22Rv1 (cell line): Measurements from ENCODE around the gene PNPLA7.
"Not testable (repeated sequence)": the region's sequence is repeated elsewhere in the genome, so short reads cannot be mapped to it uniquely, and the experiment has no call there.

Experiments used
- H3K27ac ChIP-seq: fragments of 450-650 bp; 2 replicates; pipeline ENCODE4 v1.5.1; 2017
- CTCF ChIP-seq: fragments of 450-650 bp; IDR thresholded peaks from 2 replicates; pipeline ENCODE4 v1.5.1; 2017; ENCODE audit warnings: mild to moderate bottlenecking
- ZFX ChIP-seq: fragments of 450-650 bp; IDR thresholded peaks from 2 replicates; pipeline ENCODE4 v1.6.1; 2017; ENCODE audit warnings: antibody characterized with exemption, borderline replicate concordance

Gene PNPLA7

GRCh38 chr9:137514691-137515337, 35.4 kb downstream of the PNPLA7 start:
- no peak for TF ChIP-seq ZFX
- TF ChIP-seq CTCF, result no peak
- H3K27ac ChIP-seq, result no peak overlapping the region

- not testable (repeated sequence) for H3K27ac ChIP-seq
Measured at GRCh38 chr9:137513801-137514570, 36.2 kb downstream of the PNPLA7 start.

DNA sequence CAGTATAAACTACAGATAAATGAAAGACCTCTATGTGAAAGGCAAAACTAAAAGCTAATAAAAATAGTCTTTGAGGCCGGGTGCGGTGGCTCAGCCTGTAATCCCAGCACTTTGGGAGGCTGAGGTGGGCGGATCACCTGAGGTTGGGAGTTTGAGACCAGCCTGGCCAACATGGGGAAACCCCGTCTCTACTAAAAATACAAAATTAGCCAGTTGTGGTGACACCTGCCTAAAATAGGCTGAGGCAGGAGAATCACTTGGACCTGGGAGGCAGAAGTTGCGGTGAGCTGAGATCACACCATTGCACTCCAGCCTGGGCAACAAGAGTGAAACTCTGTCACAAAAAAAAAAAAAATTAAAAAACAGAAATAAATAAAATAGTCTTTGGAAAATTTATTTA, 37.1 kb downstream of the PNPLA7 start:
- H3K27ac ChIP-seq, result not testable (repeated sequence)

- no peak overlapping the region for H3K27ac ChIP-seq
- TF ChIP-seq CTCF, result no peak
- TF ChIP-seq ZFX, result no peak
Measured at GRCh38 chr9:137511758-137512463, 38.3 kb downstream of the PNPLA7 start.

DNA sequence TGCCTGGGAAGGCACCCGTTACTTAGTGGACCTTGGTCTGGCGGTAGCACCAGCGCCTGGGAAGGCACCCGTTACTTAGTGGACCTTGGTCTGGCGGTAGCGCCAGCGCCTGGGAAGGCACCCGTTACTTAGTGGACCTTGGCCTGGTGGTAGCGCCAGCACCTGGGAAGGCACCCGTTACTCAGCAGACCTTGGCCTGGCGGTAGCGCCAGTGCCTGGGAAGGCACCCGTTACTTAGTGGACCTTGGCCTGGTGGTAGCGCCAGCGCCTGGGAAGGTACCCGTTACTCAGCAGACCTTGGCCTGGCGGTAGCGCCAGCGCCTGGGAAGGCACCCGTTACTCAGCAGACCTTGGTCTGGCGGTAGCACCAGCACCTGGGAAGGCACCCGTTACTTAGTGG, 39.1 kb downstream of the PNPLA7 start:
- not testable (repeated sequence) for H3K27ac ChIP-seq

- TF ChIP-seq CTCF, result no peak
- TF ChIP-seq ZFX, result no peak
Measured at GRCh38 chr9:137509198-137509597, 41.0 kb downstream of the PNPLA7 start.

GRCh38 chr9:137506702-137507171, 43.5 kb downstream of the PNPLA7 start:
- no peak overlapping the region for H3K27ac ChIP-seq
- TF ChIP-seq CTCF (no peak), ZFX (no peak)

More at GRCh38 chr9:137509198-137509597, 41.0 kb downstream of the PNPLA7 start:
- no peak overlapping the region for H3K27ac ChIP-seq

GRCh38 chr9:137506274-137506673, 43.9 kb downstream of the PNPLA7 start:
- H3K27ac ChIP-seq, result no peak overlapping the region
- TF ChIP-seq CTCF (no peak), ZFX (no peak)
